CD4-positive, alpha-beta T cell treated with Interleukin-21 for 1 hour (primary cell): ENCODE measurements around the gene DXO.
"Not testable (repeated sequence)": the region's sequence is repeated elsewhere in the genome, so short reads cannot be mapped to it uniquely, and the experiment has no call there.

ENCODE experiments used
- DNase-seq: peaks from one replicate; pipeline ENCODE4 v3.0.0-alpha.2; 2020

DXO gene

DNA sequence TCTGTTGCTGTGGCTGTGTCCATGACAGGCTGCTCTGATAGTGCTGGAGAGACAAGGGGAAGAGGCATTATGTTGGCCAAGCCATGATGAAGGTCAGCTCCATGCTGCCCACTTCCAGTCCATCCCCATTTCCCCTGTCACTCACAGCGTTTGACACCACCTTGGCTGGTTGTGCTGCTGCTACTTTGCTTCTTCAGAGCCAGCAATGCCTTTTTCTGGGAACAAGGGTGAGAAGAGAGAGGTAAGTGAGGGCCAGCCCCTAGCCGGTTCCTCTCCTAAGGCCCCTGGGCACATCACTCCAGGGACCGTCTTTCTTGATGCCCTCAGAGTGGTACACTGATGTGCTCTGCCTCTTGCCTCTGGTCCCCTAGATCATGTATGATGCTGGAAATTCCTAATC is 15.1 kb downstream of the DXO start:
- no peak for DNase-seq

DNA sequence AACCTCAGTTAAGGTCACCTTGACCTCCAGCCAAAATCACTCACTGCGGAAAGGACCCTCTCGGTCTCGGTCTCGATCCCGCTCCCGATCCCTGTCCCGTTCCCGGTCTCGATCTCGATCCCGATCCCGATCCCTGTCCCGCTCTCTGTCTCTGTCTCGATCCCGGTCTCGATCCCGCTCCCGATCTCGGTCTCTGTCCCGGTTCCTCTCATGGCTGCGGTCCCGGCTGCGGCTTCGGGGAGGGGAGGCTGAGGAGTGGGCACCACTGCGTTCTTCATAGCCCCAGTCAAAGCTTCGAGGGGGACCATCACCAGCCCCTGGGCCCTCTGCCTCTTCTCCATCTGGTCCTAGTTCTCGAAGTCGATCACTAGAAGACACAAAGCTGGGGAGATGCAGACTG is 17.4 kb downstream of the DXO start:
- no peak for DNase-seq

DNA sequence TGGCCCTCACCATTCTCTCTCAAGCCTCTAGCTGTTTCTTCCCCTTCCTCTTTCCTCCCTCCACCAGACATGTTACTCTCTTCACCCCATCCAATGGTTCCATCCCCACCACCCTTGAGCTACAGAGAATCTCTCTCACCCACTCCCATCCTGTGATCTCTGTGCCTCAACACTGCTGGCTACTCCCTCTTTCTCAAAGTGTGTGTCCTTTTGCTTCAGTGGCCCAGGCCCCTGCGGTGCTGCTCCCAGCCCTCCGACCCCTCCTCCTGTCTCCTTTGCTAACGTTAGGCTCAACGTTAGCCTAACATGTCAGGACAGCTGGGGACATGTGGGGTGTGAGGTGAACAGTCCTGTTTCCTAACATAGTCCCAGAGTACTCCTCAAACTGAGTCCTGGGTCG is 19.0 kb downstream of the DXO start:
- DNase-seq = no peak

DNA sequence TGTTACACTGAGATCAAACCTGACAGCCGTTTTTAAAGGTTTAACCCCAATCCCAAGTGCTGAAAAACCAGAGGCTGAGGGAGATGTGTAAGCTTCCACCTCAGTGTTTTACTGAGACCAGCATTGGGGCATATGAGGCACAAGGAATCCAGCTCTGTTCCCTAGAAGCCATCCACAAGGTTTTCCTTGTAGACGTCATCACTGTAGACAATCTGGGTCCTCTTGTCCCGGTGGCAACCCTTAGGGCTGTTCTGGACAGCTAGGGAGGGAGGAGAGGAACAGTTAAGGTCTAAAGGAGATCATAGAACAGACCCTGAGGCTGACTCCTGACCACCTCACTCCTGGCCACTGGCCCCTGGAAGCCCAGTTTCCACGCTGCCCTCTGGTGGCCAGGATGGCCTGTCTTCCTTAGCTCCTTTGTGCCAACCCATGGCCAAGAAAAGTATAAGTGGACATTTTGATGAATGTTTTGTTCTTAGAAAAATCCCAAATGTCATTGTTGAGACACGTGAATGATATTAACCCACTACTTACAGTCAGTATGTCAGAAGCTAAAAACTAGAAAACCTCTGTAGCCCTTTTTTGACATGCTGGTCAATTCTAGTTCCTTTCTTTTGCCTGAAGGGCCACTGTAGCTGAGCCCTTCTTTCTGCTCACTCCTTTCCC is 19.7 kb downstream of the DXO start:
- DNase-seq = peak; percentile 35

DNA sequence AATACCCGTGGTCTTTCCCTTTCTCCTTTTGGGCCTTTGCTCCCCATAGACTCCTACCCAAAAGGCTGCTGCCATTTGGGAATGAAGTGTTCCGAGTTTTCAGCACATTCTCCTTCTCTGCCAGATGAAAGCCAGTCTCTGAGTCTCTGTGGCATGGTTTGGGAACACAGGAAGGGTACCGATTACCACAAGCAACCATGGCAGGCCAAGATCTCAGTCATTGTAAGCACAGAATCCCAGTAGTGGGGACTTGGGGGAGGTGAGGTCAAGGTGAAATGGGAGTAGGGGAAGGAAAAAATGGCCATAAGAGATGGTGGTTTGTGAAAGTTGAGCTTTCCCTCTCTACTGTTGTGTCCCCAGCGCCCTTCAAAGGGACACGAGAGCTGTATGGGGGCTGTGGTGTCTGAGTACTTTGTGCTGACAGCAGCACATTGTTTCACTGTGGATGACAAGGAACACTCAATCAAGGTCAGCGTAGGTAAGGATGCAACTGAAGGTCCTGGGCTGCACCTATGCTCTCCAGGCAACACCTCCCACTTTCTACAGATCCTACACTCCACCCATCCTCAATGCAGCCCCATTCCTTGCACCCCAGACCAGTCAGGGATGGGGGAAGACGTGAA is 21.9 kb downstream of the DXO start:
- DNase-seq = no peak

DNA sequence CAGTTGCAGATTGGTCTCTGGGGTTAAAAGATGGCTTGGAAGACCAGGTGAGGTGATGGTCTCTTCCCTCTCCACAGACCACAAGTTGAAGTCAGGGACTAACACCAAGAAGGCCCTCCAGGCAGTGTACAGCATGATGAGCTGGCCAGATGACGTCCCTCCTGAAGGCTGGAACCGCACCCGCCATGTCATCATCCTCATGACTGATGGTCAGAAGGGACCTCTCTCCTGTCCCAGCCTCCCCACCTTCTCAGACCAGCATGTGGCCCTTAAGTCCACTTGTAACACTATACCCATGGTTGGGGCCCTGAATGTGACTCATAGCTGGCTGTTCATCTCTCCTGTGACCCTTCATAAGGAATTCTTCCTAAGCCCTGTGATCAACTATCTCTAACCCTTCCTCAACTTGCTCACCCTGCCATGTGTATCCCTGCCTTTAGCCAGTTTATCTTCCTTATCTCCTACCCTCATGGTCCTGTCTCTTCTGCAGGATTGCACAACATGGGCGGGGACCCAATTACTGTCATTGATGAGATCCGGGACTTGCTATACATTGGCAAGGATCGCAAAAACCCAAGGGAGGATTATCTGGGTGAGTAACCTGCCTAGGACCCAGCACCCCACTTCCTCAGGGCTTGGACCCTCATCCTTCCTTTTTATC is 23.1 kb downstream of the DXO start:
- DNase-seq = no peak

DNA sequence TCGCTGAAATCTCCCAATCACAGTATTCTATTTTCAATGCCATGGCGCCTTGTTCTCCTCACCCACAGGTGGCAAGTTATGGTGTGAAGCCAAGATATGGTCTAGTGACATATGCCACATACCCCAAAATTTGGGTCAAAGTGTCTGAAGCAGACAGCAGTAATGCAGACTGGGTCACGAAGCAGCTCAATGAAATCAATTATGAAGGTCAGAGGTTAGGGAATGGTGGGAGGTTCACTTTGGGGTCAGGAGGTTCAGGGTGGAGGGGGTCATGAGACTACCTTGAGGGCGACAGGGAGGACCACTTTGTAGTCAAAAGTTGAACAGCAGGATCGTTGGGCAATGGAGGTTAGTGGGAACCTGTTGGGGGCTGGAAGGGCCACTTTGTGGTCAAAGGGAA is 23.6 kb downstream of the DXO start:
- no peak for DNase-seq

DNA sequence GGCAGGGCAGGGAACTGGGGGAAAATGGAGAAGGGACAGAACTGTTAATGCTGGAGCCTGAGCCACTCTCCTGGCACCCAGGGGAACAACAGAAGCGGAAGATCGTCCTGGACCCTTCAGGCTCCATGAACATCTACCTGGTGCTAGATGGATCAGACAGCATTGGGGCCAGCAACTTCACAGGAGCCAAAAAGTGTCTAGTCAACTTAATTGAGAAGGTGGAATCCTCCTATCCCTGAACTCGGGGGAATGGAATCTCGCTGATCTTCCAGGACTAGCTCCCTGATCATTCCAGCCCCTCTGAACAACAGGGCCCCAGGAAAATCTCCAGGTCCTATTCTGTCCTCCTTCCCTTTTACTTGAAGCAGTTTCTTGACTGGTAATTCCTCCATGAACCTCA is 24.1 kb downstream of the DXO start:
- no peak for DNase-seq

DNA sequence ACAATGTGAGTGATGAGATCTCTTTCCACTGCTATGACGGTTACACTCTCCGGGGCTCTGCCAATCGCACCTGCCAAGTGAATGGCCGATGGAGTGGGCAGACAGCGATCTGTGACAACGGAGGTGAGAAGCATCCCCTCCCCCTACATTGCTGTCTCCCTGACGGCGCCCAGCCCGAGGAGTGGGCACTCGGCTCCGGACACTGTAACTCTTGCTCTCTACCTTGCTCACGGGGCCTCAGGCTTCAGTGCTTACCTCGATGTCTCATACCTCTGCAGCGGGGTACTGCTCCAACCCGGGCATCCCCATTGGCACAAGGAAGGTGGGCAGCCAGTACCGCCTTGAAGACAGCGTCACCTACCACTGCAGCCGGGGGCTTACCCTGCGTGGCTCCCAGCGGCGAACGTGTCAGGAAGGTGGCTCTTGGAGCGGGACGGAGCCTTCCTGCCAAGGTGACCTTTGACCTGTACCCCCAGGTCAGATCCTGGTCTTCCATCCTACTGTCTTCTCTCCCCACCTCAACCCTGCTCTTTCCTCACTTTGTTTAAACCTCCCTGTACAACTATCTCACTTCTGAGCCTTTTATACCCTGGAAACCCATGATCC is 24.8 kb downstream of the DXO start:
- no peak for DNase-seq

DNA sequence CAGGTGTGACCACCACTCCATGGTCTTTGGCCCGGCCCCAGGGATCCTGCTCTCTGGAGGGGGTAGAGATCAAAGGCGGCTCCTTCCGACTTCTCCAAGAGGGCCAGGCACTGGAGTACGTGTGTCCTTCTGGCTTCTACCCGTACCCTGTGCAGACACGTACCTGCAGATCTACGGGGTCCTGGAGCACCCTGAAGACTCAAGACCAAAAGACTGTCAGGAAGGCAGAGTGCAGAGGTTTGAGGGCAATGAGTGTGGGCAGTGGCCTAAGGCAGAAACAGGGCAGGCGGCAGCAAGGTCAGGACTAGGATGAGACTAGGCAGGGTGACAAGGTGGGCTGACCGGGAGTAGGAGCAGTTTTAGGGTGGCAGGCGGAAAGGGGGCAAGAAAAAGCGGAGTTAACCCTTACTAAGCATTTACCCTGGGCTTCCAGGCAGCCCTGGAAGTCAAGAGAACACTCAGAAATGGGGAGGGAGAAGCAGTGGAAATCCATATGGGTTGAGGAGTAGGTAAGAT is 25.5 kb downstream of the DXO start:
- DNase-seq = no peak

DNA sequence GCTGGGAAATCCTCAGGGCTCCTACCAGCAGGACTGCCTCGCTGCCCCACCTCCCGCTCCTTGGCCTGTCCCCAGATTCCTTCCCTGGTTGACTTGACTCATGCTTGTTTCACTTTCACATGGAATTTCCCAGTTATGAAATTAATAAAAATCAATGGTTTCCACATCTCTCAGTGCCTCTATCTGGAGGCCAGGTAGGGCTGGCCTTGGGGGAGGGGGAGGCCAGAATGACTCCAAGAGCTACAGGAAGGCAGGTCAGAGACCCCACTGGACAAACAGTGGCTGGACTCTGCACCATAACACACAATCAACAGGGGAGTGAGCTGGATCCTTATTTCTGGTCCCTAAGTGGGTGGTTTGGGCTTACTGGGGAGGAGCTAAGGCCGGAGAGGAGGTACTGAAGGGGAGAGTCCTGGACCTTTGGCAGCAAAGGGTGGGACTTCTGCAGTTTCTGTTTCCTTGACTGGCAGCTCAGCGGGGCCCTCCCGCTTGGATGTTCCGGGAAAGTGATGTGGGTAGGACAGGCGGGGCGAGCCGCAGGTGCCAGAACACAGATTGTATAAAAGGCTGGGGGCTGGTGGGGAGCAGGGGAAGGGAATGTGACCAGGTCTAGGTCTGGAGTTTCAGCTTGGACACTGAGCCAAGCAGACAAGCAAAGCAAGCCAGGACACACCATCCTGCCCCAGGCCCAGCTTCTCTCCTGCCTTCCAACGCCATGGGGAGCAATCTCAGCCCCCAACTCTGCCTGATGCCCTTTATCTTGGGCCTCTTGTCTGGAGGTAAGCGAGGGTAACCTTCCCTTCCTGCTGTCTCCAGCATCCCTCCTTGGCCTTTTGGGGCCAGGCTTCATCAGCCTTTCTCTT is 26.2 kb downstream of the DXO start, which contains the start of gene CFB:
TSS of gene CFB (plus strand) at position 589 of the 863 bp plus-strand sequence. CDS start at position 716, 127 bp downstream.
- DNase-seq = no peak

DNA sequence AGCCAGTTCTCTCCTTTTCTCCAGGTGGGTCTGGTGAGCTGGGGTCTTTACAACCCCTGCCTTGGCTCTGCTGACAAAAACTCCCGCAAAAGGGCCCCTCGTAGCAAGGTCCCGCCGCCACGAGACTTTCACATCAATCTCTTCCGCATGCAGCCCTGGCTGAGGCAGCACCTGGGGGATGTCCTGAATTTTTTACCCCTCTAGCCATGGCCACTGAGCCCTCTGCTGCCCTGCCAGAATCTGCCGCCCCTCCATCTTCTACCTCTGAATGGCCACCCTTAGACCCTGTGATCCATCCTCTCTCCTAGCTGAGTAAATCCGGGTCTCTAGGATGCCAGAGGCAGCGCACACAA is 26.8 kb downstream of the DXO start:
- DNase-seq = no peak

DNA sequence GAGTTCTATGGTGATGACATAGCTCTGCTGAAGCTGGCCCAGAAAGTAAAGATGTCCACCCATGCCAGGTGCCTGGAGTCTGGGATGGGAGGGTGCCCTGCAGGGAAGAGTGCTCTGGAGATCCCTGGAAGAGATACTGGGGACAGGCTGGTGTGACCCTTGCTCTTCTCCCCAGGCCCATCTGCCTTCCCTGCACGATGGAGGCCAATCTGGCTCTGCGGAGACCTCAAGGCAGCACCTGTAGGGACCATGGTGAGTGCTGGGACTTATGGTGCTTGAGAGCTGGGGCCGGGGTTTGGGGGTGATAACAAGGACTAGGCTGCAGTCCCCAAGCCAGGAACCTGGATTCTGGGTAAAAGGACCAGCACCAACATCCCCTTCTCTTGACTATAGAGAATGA is 28.2 kb downstream of the DXO start:
- DNase-seq = no peak

DNA sequence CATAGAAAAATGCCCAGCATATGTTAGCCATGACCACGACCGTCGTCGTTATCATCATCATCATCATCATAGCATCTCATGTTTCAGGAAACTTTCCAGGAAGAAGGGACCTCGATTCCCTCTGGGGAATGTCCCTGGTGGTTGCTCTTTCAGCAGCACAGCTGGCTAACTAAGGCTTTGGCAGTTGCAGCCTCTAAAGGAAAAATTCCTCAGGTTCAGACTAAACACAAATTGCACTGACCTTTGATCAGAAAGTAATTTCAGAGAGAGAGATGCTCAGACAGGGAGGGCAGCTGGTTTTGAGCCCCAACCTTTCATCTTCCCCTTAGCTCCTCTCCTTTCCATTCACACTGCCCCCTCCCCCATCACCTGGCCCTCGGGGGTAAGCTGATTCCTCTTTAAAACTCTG is 31.7 kb downstream of the DXO start:
- DNase-seq = no peak

DNA sequence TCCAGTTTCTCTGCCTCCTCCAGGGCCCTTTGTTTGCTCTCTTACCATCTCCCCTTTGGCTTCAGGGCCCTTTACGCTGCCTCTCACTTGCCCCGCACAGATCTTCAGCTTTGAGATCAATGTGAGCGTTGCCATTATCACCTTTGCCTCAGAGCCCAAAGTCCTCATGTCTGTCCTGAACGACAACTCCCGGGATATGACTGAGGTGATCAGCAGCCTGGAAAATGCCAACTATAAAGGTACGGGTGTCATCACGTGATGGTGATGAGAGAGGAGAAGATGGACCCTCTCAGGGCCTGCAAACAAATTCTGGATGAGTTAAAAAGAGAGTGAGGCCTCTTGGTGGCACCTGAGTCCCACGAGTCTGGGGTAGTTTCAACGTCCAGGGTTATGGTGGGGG is 36.1 kb downstream of the DXO start:
- no peak for DNase-seq

DNA sequence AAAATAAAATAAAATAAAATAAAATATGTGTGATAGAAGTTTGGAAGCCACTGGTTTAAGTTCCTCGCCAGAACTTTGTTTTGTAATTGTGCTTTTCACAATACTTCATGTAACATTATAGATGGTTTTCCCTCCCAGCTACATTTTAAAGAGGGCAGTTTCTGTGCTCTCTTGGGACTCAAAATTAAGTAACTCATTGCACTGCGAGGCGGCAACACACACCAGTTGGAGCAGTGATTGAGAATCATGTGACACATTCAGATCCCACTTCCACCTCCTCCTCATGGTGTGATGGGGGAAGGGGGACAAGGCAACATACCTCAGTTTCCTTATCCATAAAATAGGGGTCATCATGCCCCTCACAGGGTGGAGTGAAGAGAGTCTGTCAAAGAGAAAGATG is 36.9 kb downstream of the DXO start:
- DNase-seq = no peak

DNA sequence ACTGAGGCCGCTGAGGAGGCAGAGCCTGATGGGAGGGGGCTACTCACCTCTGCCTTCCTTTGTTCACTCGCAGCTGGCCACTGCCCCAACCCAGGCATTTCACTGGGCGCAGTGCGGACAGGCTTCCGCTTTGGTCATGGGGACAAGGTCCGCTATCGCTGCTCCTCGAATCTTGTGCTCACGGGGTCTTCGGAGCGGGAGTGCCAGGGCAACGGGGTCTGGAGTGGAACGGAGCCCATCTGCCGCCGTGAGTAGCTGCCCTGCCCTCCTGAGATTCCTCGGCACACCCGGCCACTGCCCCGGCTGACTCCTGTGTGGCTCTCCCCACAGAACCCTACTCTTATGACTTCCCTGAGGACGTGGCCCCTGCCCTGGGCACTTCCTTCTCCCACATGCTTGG is 38.4 kb downstream of the DXO start:
- DNase-seq = no peak

DNA sequence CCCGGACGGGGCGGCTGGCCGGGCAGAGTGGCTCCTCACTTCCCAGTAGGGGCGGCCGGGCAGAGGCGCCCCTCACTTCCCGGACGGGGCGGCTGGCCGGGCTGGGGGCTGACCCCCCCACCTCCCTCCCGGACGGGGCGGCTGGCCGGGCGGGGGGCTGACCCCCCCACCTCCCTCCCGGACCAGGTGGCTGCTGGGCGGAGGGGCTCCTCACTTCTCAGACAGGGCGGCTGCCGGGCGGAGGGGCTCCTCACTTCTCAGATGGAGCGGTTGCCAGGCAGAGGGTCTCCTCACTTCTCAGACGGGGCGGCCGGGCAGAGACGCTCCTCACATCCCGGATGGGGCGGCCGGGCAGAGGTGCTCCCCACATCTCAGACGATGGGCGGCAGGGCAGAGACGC is 39.8 kb downstream of the DXO start:
- DNase-seq = not testable (repeated sequence)

DNA sequence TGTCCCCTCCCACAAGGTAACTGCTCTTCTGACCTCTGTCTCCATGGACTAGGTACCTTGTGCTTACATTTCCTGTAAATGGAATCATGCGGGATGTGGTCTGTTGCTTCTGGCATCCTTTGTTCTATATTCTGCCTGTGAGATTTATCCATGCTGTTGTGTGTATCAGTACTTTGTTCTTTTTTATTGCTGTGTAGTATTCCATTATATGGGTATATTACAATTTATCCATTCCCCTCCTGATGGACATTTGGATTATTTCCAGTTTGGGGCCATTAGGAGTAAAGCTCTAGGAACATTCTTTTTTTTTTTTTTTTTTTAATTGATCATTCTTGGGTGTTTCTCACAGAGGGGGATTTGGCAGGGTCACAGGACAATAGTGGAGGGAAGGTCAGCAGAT is 41.0 kb downstream of the DXO start:
- DNase-seq = no peak

DNA sequence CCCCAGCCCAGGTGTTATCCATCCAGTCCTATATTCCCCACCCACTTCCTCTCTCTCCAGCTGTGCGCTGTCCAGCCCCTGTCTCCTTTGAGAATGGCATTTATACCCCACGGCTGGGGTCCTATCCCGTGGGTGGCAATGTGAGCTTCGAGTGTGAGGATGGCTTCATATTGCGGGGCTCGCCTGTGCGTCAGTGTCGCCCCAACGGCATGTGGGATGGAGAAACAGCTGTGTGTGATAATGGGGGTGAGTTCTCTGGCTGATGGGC is 43.3 kb downstream of the DXO start:
- no peak for DNase-seq

DNA sequence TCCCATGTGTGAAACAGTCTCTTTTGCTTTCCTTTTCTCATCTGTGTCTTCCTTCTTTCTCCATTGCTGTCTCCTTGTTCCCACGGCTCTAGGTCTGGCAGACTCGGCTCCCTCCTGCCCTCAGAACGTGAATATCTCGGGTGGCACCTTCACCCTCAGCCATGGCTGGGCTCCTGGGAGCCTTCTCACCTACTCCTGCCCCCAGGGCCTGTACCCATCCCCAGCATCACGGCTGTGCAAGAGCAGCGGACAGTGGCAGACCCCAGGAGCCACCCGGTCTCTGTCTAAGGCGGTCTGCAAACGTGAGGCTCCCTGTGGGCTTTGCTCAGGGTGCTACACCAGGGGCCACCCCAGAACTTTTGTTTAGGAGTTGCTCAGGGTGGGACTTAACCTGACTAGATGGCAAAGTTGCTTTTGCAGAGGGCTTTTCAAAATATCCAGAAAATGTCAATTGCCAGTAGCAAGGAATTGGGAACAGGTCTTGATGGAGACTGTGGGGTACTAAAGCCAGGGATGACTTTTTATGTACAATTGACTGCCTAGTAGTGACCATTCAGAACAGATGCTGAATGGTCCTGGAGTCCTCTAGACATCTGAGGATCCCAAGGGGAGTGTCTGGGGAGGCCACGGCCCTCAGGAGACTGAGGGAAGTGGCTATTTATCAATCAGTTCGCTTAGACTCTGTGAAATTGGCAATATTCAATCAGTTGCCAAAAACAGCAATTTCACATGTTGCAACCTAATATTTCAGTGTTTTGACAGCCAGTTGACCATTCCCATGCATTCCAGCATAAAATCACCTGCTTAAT is 43.9 kb downstream of the DXO start:
- no peak for DNase-seq

DNA sequence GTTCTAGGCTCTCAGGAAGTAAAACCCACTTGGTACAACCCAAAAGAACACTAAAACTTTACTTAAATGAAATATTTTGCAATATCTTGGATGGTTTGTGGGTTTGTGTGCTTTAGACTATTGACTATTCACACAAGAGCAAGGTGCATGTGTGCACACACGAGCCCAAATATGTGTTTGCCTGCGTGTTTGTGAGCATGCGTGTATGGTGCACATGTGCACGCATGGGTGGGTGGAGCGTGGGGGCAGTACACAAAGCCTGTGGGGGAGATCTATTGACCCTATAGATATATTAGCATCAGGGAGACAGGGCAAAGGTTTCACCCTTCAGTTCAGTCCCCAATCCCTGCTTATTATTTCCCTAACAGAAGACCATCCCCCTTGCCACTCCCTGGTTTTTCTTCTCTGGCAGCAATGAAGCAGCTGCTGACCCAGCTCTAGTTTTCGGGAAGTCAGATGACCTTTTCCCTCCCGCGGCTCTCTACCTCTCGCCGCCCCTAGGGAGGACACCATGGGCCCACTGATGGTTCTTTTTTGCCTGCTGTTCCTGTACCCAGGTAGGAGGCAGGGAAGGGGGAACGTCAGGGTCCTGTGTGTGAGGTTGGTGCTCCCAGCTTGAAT is 44.6 kb downstream of the DXO start, which contains the start of gene C2:
TSS of gene C2 (plus strand) at position 476 of the 621 bp plus-strand sequence. CDS start at position 512, 36 bp downstream.
- DNase-seq = no peak
